Measurements from ENCODE around the gene DYNC1I1. TPM values are rescaled to one million over a fixed set of nuclear protein-coding genes. Genes with fewer than 3 reads are reported as not detected.

The DYNC1I1 gene
- total RNA-seq, 1 donor from 2014 or later, result 0.79 TPM

DNA sequence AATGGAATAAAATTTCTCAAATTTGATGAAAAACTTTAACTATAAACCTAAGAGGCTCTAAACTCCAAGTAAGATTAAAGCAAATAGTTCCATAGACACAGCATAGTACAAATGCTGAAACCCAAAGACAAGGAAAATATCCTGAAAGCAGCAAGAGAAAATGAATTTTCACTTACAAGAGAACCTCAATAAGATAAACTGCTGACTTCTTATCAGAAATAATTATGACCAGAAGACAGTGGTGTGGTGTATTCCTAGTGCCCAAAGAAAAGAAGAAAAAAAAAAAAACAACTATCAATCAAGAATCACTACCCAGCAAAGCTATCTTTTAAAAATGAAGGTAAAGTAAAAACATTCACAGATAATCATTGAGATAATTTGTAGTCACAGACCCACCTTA is 106.3 kb downstream of the DYNC1I1 start:
- Histone ChIP-seq H3F3A (ENCODE audit: low read depth) (no peaks in the 10 kb centered on the region), H3K4me1 (no peaks in the 10 kb centered on the region), H4K20me1 (ENCODE audit: low read depth) (no peaks in the 10 kb centered on the region), H3K27ac (no peak overlapping the region), H3K79me2 (ENCODE audit: low read depth) (no peaks in the 10 kb centered on the region), H3K4me3 (no peak overlapping the region), H3K9ac (no peak overlapping the region), H3K36me3 (no peaks in the 10 kb centered on the region), H3K27me3 (no peaks in the 10 kb centered on the region), H3K4me2 (no peak overlapping the region), H2AFZ (replicated peaks) (no peak overlapping the region), H3K9me3 (ENCODE audit: low read depth) (no peaks in the 10 kb centered on the region)
- Mint-ChIP-seq H3K27me3 (ENCODE audit: insufficient read depth, low read depth) (peaks cover under 1% of the 10 kb centered on the region), H3K4me3 (no peak overlapping the region), H3K4me1 (no peaks in the 10 kb centered on the region), H3K27ac (no peak overlapping the region), H3K9me3 (peaks cover 2% of the 10 kb centered on the region), H3K36me3 (no peaks in the 10 kb centered on the region)
- TF ChIP-seq EZH2phosphoT487 (IDR thresholded peaks at IDR 0.05), result no peak
- no peak for TF ChIP-seq CTCF (IDR thresholded peaks at IDR 0.05)
- TF ChIP-seq EZH2 (IDR thresholded peaks at IDR 0.05), result no peak
- DNase-seq (ENCODE audit: low spot score), result no peak

DNA sequence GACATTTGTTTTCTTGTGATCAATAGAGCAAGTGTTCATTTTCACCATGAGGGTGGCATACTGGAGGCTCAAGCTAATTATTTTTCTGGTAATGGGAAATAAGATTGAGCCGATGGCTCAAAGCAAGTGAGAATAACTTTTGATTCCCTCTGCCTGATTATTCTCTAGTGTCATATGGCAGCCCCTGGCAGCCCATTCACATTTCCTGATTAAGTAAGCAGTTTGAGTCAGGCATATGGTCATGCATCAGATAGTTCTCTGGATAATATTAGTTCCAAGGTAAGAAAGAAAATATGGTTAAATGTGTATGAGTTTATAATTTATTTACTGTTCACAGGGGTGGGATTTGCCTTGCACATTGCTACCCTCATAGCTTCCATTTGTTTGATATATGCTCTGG is 109.2 kb downstream of the DYNC1I1 start:
- no peaks in the 10 kb centered on the region for H3K4me1 Mint-ChIP-seq
- Histone ChIP-seq H3K4me1 (no peaks in the 10 kb centered on the region), H3K36me3 (no peaks in the 10 kb centered on the region), H3K27me3 (no peaks in the 10 kb centered on the region), H3F3A (ENCODE audit: low read depth) (no peaks in the 10 kb centered on the region), H3K4me2 (no peak overlapping the region), H4K20me1 (ENCODE audit: low read depth) (no peaks in the 10 kb centered on the region), H3K79me2 (ENCODE audit: low read depth) (no peaks in the 10 kb centered on the region), H3K27ac (no peak overlapping the region), H3K9ac (no peak overlapping the region), H3K4me3 (no peak overlapping the region), H3K9me3 (ENCODE audit: low read depth) (no peaks in the 10 kb centered on the region), H2AFZ (replicated peaks) (no peak overlapping the region)
- no peak for DNase-seq (ENCODE audit: low spot score)
- H3K27me3 Mint-ChIP-seq (ENCODE audit: insufficient read depth, low read depth), result no peaks in the 10 kb centered on the region
- H3K27ac Mint-ChIP-seq, result no peak overlapping the region
- no peak overlapping the region for H3K4me3 Mint-ChIP-seq
- H3K9me3 Mint-ChIP-seq, result peaks cover 2% of the 10 kb centered on the region
- H3K36me3 Mint-ChIP-seq, result no peaks in the 10 kb centered on the region
- TF ChIP-seq CTCF (IDR thresholded peaks at IDR 0.05) (no peak), EZH2 (IDR thresholded peaks at IDR 0.05) (no peak), EZH2phosphoT487 (IDR thresholded peaks at IDR 0.05) (no peak)

DNA sequence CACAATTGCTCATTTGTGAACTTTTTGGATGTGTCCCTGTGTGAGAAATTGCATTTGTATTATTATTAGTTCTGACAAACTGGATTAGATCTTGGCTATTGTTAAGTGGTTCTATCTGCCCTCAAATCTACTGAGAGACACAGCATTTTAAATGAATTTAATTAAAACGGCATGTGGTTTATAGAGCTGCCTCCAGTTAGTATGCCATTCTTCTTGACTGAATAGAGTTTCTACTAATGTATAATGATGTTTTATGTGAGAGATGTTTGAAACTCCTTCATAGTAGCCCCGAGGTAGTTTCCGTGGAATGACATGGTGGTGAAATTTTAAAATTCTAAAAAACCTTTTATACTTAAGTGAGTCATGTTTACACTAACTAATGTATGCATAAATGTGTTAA is 110.9 kb downstream of the DYNC1I1 start:
- H3K4me3 Mint-ChIP-seq, result no peak overlapping the region
- H3K9me3 Mint-ChIP-seq, result peaks cover 1% of the 10 kb centered on the region
- Histone ChIP-seq H3K9me3 (ENCODE audit: low read depth) (no peaks in the 10 kb centered on the region), H3K4me3 (no peak overlapping the region), H3K79me2 (ENCODE audit: low read depth) (no peaks in the 10 kb centered on the region), H3K27ac (no peak overlapping the region), H3K36me3 (no peaks in the 10 kb centered on the region), H3K27me3 (no peaks in the 10 kb centered on the region), H3K4me2 (no peak overlapping the region), H2AFZ (replicated peaks) (no peak overlapping the region), H3K9ac (no peak overlapping the region), H3K4me1 (no peaks in the 10 kb centered on the region), H3F3A (ENCODE audit: low read depth) (no peaks in the 10 kb centered on the region), H4K20me1 (ENCODE audit: low read depth) (no peaks in the 10 kb centered on the region)
- H3K27ac Mint-ChIP-seq, result no peak overlapping the region
- no peak for DNase-seq (ENCODE audit: low spot score)
- no peaks in the 10 kb centered on the region for H3K27me3 Mint-ChIP-seq (ENCODE audit: insufficient read depth, low read depth)
- TF ChIP-seq EZH2 (IDR thresholded peaks at IDR 0.05) (no peak), EZH2phosphoT487 (IDR thresholded peaks at IDR 0.05) (no peak), CTCF (IDR thresholded peaks at IDR 0.05) (no peak)
- no peaks in the 10 kb centered on the region for H3K36me3 Mint-ChIP-seq
- H3K4me1 Mint-ChIP-seq, result no peaks in the 10 kb centered on the region
